ENCODE measurements around the gene PRKAG3.

- TF ChIP-seq POLR2A (IDR thresholded peaks at IDR 0.05) (no peak), CTCF (IDR thresholded peaks at IDR 0.05) (no peak), POLR2AphosphoS5 (IDR thresholded peaks at IDR 0.05) (no peak), EP300 (IDR thresholded peaks at IDR 0.05) (no peak)
Measured at GRCh38 chr2:218822622-218823021, 9.0 kb downstream of the PRKAG3 start.
